Panc1 (cell line): ENCODE results near the gene ZNF774.

Experiments used
- REST ChIP-seq, 2 experiments: IDR thresholded peaks; 2 replicates each; pipeline ENCODE4 v1.6.1; 2011 to 2012; ENCODE audit warnings: low read depth in 2 of 2, control low read depth in 1 of 2, low read length in 1 of 2, mild to moderate bottlenecking in 1 of 2, moderate library complexity in 1 of 2; ENCODE audit not compliant: insufficient read depth in 1 of 2
- SIN3A ChIP-seq: IDR thresholded peaks from 2 replicates; pipeline ENCODE4 v1.6.1; 2012; ENCODE audit warnings: low read depth, mild to moderate bottlenecking, low read length, moderate library complexity, borderline replicate concordance; ENCODE audit not compliant: insufficient read depth

GRCh38 chr15:90408657-90409056, 56.6 kb downstream of the ZNF774 start:
- TF ChIP-seq SIN3A, result no peak
- no peak for TF ChIP-seq REST (IDR thresholded peaks at IDR 0.05; ENCODE audit: insufficient read depth in 1 of 2, low read depth in 2 of 2, low read length in 1 of 2)
